Breast epithelium (tissue), 4 donors: ENCODE data around the gene CFAP251. TPM values are rescaled to one million over a fixed set of nuclear protein-coding genes. Genes with fewer than 3 reads are reported as not detected.

ENCODE experiments used
- DNase-seq, 2 donors: peaks; one replicate each; pipeline ENCODE4 v3.0.0-alpha.2; 2019; ENCODE audit warnings: low spot score in 2 of 2
- H3K27ac ChIP-seq, 2 donors: fragments of 200-600 bp; sonication (generic) in 1 of 2; one replicate each; pipeline ENCODE4 v1.5.1; 2016 to 2019; ENCODE audit warnings: mild to moderate bottlenecking in 1 of 2
- H3K27me3 ChIP-seq, 2 donors: fragments of 200-600 bp; sonication (generic) in 1 of 2; one replicate each; pipeline versions ENCODE4 v1.5.1 to v1.6.0; 2017 to 2019; ENCODE audit warnings: control low read depth in 1 of 2, mild to moderate bottlenecking in 1 of 2
- H3K36me3 ChIP-seq: fragments of 200-600 bp; one replicate; pipeline ENCODE4 v1.5.1; 2019
- H3K4me1 ChIP-seq, 2 donors: fragments of 200-600 bp; sonication (generic); one replicate each; pipeline ENCODE4 v1.5.1; 2016 to 2019; ENCODE audit warnings: control low read depth in 1 of 2
- H3K4me3 ChIP-seq, 3 donors: fragments of 200-600 bp; sonication (generic); 1 replicate in 2 of 3; 2 replicates in 1 of 3; pipeline ENCODE4 v1.5.1; 2016 to 2019; ENCODE audit warnings: mild to moderate bottlenecking in 3 of 3, moderate library complexity in 2 of 3
- H3K9me3 ChIP-seq, 2 donors: fragments of 200-600 bp; sonication (generic) in 1 of 2; one replicate each; pipeline ENCODE4 v1.5.1; 2016 to 2019; ENCODE audit warnings: control low read depth in 1 of 2
- CTCF ChIP-seq, 3 donors: fragments of 450-650 bp; IDR thresholded peaks; one replicate each; pipeline ENCODE4 v1.5.1; 2016 to 2017; ENCODE audit warnings: antibody characterized with exemption in 3 of 3, mild to moderate bottlenecking in 3 of 3, moderate library complexity in 3 of 3
- POLR2A ChIP-seq: fragments of 450-650 bp; IDR thresholded peaks from one replicate; pipeline ENCODE4 v1.6.1; 2016; ENCODE audit warnings: antibody characterized with exemption, mild to moderate bottlenecking, moderate library complexity
- POLR2AphosphoS5 ChIP-seq, 3 donors: sonication (generic); formaldehyde crosslinking; IDR thresholded peaks; one replicate each; pipeline ENCODE4 v1.6.1; 2017; ENCODE audit warnings: antibody characterized with exemption in 3 of 3
- intact Hi-C: fragments of 100-400 bp; cut with DNase I; formaldehyde crosslinking; loops from one replicate; pipeline ENCODE4 v1.15.1; 2023; ENCODE audit warnings: low total_unique reads
- total RNA-seq, 3 donors: library from RNA; depleted of rRNA; stranded (reverse); fragments of >200 nt; gene quantifications; one replicate each; pipeline ENCODE4 v1.1.0, GENCODE V29; 2016

CFAP251 gene
- total RNA-seq, 3 donors from 2014 or later, result 4.8 to 8.2 (median 6.7) TPM

GRCh38 chr12:121992059-121992879 is 73.9 kb downstream of the CFAP251 start:
- Histone ChIP-seq H3K27ac (peak overlapping the region; percentile 55 to 78), H3K4me3 (no peak overlapping the region), H3K9me3 (no peaks in the 10 kb centered on the region), H3K4me1 (no peaks in the 10 kb centered on the region), H3K27me3 (no peaks in the 10 kb centered on the region), H3K36me3 (no peaks in the 10 kb centered on the region)
- DNase-seq, result peak in 1 of 2 donors; percentile 59
- TF ChIP-seq POLR2AphosphoS5 (IDR thresholded peaks at IDR 0.05) (no peak), POLR2A (no peak), CTCF (IDR thresholded peaks at IDR 0.05) (no peak)
- intact Hi-C loops, result no loop called here

GRCh38 chr12:121996050-121996944 is 77.9 kb downstream of the CFAP251 start:
- Histone ChIP-seq H3K9me3 (no peaks in the 10 kb centered on the region), H3K27ac (no peak overlapping the region), H3K27me3 (no peaks in the 10 kb centered on the region), H3K4me1 (no peaks in the 10 kb centered on the region), H3K4me3 (no peak overlapping the region), H3K36me3 (no peaks in the 10 kb centered on the region)
- no peak for DNase-seq
- intact Hi-C loops, result no loop called here
- TF ChIP-seq CTCF (IDR thresholded peaks at IDR 0.05) (no peak), POLR2AphosphoS5 (IDR thresholded peaks at IDR 0.05) (no peak), POLR2A (no peak)

- Histone ChIP-seq H3K9me3 (no peaks in the 10 kb centered on the region), H3K27ac (no peak overlapping the region), H3K36me3 (no peaks in the 10 kb centered on the region), H3K4me3 (no peak overlapping the region), H3K27me3 (no peaks in the 10 kb centered on the region), H3K4me1 (no peaks in the 10 kb centered on the region)
- intact Hi-C loops, result no loop called here
- TF ChIP-seq POLR2A (no peak), CTCF (IDR thresholded peaks at IDR 0.05) (no peak), POLR2AphosphoS5 (IDR thresholded peaks at IDR 0.05) (no peak)
- no peak for DNase-seq
Observed at GRCh38 chr12:121996945-121997612, 78.7 kb downstream of the CFAP251 start.

DNA sequence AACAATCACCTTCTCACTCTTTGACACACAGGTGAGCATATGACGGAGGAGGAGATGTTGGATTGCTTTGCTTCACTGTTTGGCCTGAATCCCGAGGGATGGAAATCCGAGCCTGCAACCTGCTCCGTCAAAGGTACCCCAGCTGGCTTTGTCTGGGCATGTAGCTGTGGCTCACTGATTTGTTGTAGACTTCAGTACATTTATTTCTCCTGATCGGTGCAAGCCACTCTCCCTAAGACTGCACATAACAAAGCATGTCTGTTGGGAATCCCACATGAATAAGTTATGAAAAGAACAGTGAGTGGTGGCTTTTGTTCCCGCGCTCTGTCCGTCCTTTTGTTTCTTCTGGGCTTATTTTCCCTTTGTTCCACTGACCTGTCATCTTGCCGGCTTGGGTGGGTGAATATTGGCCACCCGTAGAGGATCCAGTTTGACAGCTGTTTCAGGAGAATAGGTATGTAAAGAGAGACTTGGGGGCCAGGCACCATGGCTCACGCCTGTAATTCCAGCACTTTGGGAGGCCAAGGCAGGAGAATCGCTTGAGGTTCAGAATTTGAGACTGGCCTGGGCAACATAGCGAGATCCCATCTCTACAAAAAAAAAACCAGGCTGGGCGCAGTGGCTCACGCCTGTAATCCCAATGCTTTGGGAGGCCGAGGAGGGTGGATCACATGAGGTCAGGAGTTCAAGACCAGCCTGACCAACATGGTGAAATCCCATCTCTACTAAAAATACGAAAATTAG is 83.2 kb downstream of the CFAP251 start:
- H3K9me3 ChIP-seq, result no peaks in the 10 kb centered on the region
- H3K4me1 ChIP-seq, result no peaks in the 10 kb centered on the region
- no peaks in the 10 kb centered on the region for H3K36me3 ChIP-seq
- intact Hi-C loops, result no loop called here
- H3K27me3 ChIP-seq, result no peaks in the 10 kb centered on the region
- H3K27ac ChIP-seq, result peak overlapping the region in 1 of 2 donors; percentile 25
- peak in 1 of 2 donors; percentile 66 for DNase-seq
- TF ChIP-seq POLR2AphosphoS5 (IDR thresholded peaks at IDR 0.05) (no peak), CTCF (IDR thresholded peaks at IDR 0.05) (no peak), POLR2A (no peak)
- H3K4me3 ChIP-seq, result no peak overlapping the region
